Measurements from ENCODE around the gene IFT20.

DNA sequence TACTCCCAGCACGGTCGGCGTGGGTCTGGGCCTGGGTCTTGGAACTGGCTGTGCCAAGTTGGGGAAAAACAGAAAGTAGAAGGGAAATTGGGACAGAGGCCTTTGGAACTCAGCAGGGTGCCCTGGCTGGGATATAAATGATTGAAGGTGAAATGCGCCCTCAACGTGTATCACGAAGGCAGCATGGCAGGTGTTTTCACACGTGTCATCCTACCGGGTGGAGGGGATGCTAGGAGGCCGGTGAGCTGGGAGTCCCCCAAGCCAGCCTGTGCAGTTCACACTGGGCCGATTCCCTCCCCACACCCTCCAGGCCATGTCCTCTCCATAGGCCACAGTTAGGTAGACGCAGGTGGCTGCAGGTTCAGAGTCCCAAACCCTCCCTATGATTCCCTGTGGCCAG is 6.2 kb upstream of the IFT20 start:
- TF ChIP-seq, protein P1, sequence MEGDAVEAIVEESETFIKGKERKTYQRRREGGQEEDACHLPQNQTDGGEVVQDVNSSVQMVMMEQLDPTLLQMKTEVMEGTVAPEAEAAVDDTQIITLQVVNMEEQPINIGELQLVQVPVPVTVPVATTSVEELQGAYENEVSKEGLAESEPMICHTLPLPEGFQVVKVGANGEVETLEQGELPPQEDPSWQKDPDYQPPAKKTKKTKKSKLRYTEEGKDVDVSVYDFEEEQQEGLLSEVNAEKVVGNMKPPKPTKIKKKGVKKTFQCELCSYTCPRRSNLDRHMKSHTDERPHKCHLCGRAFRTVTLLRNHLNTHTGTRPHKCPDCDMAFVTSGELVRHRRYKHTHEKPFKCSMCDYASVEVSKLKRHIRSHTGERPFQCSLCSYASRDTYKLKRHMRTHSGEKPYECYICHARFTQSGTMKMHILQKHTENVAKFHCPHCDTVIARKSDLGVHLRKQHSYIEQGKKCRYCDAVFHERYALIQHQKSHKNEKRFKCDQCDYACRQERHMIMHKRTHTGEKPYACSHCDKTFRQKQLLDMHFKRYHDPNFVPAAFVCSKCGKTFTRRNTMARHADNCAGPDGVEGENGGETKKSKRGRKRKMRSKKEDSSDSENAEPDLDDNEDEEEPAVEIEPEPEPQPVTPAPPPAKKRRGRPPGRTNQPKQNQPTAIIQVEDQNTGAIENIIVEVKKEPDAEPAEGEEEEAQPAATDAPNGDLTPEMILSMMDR (IDR thresholded peaks at IDR 0.05) = no peak
- no peak for TF ChIP-seq POLR2A (IDR thresholded peaks at IDR 0.05)
